ENCODE measurements around the gene AKR1C1. TPM values are rescaled to one million over a fixed set of nuclear protein-coding genes. Genes with fewer than 3 reads are reported as not detected.
"Not testable (repeated sequence)": the region's sequence is repeated elsewhere in the genome, so short reads cannot be mapped to it uniquely, and the experiment has no call there.

Gene AKR1C1
- total RNA-seq, 2 donors from 2014 or later = 91.5 to 160 TPM

DNA sequence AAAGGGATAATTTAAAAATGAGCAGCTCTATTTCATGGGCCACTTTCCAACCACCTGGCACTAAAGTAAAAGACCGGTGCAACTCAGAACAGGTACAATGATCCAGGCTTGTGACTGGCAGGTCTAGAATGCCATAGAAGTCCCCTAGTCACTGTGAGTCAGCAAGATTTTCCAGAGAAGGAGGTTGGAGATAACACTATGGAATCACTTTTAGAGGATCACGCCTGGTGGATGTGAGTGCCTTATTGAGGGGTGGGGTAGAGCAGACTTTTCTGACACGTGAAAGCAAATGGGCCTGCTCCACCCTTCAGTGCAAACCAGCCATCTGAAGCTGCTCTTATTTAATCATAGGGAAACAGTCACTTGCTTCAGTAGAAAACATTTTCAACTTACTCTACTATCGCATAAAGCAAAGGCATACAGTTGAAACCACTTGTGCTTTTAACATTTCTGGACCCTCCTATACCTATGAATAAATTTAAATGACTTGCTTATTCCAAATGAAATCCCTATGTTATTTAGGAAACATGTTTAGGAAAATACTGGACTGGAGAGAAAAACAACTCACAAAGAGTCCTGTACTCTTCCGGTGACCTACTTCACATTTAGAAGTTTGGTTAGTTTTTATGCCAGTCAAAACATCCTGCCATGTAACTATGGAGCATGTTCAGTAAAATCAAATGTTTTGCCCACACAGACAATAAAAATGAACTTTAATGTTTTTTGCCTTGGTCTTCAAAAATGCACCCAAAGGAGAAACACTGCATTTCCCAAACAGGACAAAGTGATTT, 21.5 kb upstream of the AKR1C1 start:
- DNase-seq (ENCODE audit: low spot score) (no peak), ATAC-seq (ENCODE audit: insufficient number of reproducible peaks, low FRiP score, low read depth) (peak; percentile 61)
- Histone ChIP-seq H3K4me3 (no peak overlapping the region), H3K36me3 (no peaks in the 10 kb centered on the region), H3K9me3 (no peaks in the 10 kb centered on the region), H3K27me3 (replicated peaks; ENCODE audit: insufficient read depth) (no peaks in the 10 kb centered on the region), H3K27ac (peak overlapping the region; percentile 79 to 93), H3K4me1 (ENCODE audit: control insufficient read depth in 1 of 2, low read depth in 2 of 2) (peaks cover 25 to 79% of the 10 kb centered on the region in 2 donors)
- TF ChIP-seq, protein P1, sequence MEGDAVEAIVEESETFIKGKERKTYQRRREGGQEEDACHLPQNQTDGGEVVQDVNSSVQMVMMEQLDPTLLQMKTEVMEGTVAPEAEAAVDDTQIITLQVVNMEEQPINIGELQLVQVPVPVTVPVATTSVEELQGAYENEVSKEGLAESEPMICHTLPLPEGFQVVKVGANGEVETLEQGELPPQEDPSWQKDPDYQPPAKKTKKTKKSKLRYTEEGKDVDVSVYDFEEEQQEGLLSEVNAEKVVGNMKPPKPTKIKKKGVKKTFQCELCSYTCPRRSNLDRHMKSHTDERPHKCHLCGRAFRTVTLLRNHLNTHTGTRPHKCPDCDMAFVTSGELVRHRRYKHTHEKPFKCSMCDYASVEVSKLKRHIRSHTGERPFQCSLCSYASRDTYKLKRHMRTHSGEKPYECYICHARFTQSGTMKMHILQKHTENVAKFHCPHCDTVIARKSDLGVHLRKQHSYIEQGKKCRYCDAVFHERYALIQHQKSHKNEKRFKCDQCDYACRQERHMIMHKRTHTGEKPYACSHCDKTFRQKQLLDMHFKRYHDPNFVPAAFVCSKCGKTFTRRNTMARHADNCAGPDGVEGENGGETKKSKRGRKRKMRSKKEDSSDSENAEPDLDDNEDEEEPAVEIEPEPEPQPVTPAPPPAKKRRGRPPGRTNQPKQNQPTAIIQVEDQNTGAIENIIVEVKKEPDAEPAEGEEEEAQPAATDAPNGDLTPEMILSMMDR (IDR thresholded peaks at IDR 0.05) = no peak

DNA sequence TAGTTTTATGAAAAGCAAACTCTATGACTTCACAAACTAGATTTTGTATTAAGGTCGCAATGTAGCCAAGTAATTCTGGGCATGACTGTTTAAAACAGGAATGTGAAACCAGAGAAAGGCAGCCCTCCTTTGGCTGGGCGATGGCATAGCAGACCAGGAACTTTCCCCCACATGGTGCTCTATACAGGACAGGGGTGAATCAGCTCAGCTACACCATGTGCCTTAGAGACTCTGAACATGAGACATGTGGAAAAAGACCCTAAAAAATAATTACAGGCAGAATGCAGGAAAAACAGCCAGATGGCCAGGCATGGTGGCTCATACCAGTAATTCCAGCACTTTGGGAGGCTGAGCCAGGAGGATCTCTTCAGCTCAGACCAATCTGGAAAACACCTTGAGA, 20.3 kb upstream of the AKR1C1 start:
- Histone ChIP-seq H3K4me3 (peak overlapping the region; percentile 33), H3K4me1 (ENCODE audit: control insufficient read depth in 1 of 2, low read depth in 2 of 2) (peaks cover 25 to 91% of the 10 kb centered on the region in 2 donors), H3K27ac (peak overlapping the region; percentile 79 to 93)
- H3K27me3 ChIP-seq (replicated peaks; ENCODE audit: insufficient read depth); H3K36me3 ChIP-seq; H3K9me3 ChIP-seq: not testable (repeated sequence)
- DNase-seq (ENCODE audit: low spot score) (peak; percentile 13), ATAC-seq (ENCODE audit: insufficient number of reproducible peaks, low FRiP score, low read depth) (peak; percentile 75)
- TF ChIP-seq, protein P1 (IDR thresholded peaks at IDR 0.05) = peak; percentile 27

DNA sequence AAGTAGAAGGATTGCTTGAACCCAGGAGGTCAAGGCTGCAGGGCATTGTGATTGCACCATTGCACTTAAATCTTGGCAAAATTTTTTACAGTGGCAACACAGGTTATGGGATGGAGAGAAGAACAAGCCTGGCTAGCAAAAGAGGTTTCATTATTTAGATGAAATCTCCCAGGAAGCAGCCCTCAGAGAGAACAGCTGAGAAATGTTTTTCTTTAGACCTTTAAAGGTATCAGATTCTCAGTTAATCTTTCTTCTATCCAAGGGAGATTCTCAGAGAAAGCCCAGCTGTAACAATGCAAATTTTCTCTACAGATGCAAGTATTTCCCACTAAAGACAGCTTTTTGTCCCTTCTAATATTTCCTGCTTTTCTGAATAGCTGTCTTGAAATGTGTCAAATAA, 19.8 kb upstream of the AKR1C1 start:
- not testable (repeated sequence) for DNase-seq (ENCODE audit: low spot score); H3K27me3 ChIP-seq (replicated peaks; ENCODE audit: insufficient read depth); ATAC-seq (ENCODE audit: insufficient number of reproducible peaks, low FRiP score, low read depth); H3K4me3 ChIP-seq; H3K36me3 ChIP-seq; H3K9me3 ChIP-seq
- Histone ChIP-seq H3K27ac (peak overlapping the region; percentile 79 to 93), H3K4me1 (ENCODE audit: control insufficient read depth in 1 of 2, low read depth in 2 of 2) (peaks cover 29 to 96% of the 10 kb centered on the region in 2 donors)

DNA sequence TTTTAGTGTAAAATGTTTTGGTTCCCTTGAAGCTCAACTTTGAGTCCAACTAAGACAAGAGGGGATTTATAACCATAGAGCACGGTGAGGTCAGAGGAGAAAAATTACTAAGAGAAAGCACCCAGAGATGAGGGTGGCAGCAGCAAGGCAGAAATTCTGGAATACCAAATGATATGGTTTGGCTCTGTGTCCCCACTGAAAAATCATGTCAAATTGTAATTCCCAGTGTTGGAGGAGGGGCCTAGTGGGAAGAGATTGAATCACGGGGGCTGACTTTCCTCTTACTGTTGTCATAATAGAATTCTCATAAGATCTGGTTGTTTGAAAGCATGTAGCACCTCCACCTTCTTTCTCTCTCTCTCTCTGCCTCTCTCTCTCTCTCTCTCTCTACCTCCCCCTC, 19.4 kb upstream of the AKR1C1 start:
- Histone ChIP-seq H3K9me3 (no peaks in the 10 kb centered on the region), H3K27ac (peak overlapping the region; percentile 79 to 93), H3K36me3 (no peaks in the 10 kb centered on the region), H3K4me1 (ENCODE audit: control insufficient read depth in 1 of 2, low read depth in 2 of 2) (peaks cover 33 to 99% of the 10 kb centered on the region in 2 donors), H3K27me3 (replicated peaks; ENCODE audit: insufficient read depth) (no peaks in the 10 kb centered on the region), H3K4me3 (no peak overlapping the region)
- TF ChIP-seq, protein P1 (IDR thresholded peaks at IDR 0.05) = no peak
- ATAC-seq (ENCODE audit: insufficient number of reproducible peaks, low FRiP score, low read depth) = no peak
- no peak for DNase-seq (ENCODE audit: low spot score)

DNA sequence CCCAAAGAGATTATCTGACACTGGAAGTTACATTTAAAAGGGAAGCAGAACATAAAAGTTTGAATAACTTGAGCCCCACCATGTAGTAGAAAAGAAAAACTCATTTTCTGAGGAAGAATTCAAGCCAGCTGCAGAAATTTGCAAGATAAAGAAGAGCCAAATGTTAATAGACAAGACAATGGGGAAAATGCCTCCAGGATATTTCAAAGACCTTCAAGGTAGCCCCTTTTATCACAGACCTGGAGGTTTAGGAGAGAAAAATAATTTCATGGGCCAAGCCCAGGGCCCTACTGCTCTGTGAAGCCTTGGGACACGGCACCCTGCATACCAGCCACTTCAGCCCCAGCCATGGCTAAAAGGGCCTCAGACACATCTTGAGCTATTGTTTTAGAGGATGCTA, 18.4 kb upstream of the AKR1C1 start:
- TF ChIP-seq, protein P1 (IDR thresholded peaks at IDR 0.05) = no peak
- peak overlapping the region; percentile 79 to 93 for H3K27ac ChIP-seq
- H3K4me3 ChIP-seq = no peak overlapping the region
- H3K9me3 ChIP-seq = no peaks in the 10 kb centered on the region
- H3K27me3 ChIP-seq (replicated peaks; ENCODE audit: insufficient read depth) = no peaks in the 10 kb centered on the region
- ATAC-seq (ENCODE audit: insufficient number of reproducible peaks, low FRiP score, low read depth) (no peak), DNase-seq (ENCODE audit: low spot score) (no peak)
- no peaks in the 10 kb centered on the region for H3K36me3 ChIP-seq
- H3K4me1 ChIP-seq (ENCODE audit: control insufficient read depth in 1 of 2, low read depth in 2 of 2) = peaks cover 34 to 95% of the 10 kb centered on the region in 2 donors

All from thoracic aorta (tissue), 2 donors.